Stimulated activated CD4-positive, alpha-beta T cell treated with anti-CD3 and anti-CD28 coated beads, Interleukin-4, amount 100 ng/mL, for 24 hours (primary cell): Measurements from ENCODE around the gene ZNF865.

Experiments used
- DNase-seq: peaks from one replicate; pipeline ENCODE4 v3.0.0-alpha.2; 2020

The ZNF865 gene

DNA sequence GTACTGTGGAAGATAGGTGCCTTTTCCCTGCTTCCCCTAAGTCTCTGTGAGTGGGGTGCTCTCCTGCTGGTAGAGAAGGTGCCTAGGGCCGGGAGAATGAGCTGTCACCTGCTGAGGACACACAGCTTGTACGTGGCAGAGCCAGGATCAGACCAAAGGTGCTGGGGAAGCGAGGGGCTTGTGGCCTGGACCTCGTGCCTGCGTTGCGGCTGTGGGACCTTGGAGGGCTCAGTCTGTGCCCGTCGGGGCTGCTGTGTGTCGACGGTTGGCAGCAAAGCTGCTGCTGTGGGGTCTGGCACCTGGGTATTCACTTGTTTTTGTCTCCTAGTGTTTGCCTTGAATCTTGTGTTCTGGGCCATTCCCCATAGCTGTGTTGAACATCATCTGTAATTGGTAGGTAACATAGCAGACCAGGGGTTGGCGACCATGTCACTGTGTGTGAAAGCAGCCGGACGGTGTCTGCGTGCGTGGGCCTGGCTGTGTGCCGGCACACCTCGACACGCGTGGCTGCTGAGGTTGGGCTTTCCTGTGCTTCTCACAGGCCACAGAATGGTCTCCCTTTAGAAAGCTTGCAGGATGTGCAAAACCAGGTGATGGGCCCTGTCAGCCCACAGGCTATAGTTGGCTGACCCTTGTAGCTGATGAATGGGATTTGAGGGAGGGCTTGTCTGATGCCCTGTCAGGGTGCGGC lies 58.5 kb downstream of the ZNF865 start:
- DNase-seq: no peak

DNA sequence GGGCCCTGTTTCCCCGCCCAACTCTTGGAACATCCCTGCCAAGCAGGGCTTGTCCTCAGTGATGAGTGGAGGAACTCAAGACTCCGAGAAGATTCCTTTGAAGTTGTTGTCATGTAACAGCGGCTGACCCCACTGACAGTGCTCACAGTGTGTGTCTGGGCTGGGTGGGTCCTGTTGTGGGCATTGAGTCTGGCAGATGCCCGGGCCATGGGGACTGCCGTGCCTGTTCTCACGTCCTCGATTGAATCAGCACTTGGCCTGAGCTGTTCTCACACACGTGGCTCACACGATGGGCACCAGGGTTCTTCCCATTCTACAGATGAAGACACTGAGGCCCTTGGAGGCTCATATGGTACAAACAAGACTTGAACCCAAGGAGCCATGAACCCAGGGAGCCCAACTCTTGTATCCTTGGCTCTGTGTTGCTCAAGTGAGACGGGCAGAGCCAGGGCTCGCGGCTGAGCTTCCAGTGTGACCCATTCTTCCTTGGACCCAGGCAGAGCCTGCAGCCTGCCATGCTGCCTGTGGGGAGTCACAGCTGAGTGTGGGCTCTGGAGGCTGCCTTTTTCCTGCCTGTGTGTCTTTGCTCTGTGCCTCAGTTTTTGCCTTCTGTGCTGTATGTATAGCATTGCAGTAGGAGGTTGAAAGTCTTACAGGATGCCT lies 61.0 kb downstream of the ZNF865 start:
- no peak for DNase-seq
